HG03045 (cell line): ENCODE data around the gene USP9X.
A peak's percentile ranks its signal among the peaks of the same experiment; 100 is the strongest.
"Not testable (repeated sequence)": the region's sequence is repeated elsewhere in the genome, so short reads cannot be mapped to it uniquely, and the experiment has no call there.

Experiments
- ATAC-seq: cut with Tn5 transposase; IDR thresholded peaks from one replicate; pipeline ENCODE4 v1.9.1; 2021; ENCODE audit warnings: mild to moderate bottlenecking, moderate library complexity; ENCODE audit not compliant: unreplicated experiment

The USP9X gene, protein sequence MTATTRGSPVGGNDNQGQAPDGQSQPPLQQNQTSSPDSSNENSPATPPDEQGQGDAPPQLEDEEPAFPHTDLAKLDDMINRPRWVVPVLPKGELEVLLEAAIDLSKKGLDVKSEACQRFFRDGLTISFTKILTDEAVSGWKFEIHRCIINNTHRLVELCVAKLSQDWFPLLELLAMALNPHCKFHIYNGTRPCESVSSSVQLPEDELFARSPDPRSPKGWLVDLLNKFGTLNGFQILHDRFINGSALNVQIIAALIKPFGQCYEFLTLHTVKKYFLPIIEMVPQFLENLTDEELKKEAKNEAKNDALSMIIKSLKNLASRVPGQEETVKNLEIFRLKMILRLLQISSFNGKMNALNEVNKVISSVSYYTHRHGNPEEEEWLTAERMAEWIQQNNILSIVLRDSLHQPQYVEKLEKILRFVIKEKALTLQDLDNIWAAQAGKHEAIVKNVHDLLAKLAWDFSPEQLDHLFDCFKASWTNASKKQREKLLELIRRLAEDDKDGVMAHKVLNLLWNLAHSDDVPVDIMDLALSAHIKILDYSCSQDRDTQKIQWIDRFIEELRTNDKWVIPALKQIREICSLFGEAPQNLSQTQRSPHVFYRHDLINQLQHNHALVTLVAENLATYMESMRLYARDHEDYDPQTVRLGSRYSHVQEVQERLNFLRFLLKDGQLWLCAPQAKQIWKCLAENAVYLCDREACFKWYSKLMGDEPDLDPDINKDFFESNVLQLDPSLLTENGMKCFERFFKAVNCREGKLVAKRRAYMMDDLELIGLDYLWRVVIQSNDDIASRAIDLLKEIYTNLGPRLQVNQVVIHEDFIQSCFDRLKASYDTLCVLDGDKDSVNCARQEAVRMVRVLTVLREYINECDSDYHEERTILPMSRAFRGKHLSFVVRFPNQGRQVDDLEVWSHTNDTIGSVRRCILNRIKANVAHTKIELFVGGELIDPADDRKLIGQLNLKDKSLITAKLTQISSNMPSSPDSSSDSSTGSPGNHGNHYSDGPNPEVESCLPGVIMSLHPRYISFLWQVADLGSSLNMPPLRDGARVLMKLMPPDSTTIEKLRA (N-terminal part only)

DNA sequence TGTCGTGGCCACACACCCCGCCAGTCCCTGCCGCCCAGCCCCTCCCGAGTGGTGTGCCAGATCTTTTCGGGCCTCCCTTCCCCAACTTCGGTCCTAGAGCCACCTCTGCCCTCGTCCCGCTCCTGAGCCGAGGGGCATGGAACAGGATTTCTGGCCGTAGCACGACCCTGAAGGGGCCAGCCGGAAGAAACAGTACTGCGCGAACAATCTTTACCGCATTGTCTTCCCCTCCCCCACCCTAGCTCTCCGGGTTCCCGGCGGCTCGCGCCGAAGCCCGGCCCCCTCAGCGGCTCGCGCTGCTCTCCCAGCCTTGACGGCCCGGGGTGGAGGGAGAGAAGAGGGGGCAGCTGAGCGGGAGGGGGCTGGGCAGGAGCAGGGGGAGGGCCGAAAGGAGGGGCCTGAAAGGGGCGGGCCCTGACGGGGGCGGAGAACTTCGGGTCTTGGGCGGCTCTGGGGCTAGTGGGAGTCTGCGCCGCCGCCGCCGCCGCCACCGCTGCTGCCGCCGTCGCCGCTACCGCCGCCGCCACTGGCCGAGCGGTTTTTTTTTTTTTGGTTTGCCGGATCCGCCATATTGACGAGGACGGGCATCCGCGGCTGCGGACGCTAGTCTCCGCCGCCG, at the start of gene USP9X:
Gene USP9X, plus strand, starts transcription at position 553 of the 619 bp plus-strand sequence. CDS start 38,184 bp downstream, outside the sequence.
- peak; percentile 56 for ATAC-seq

DNA sequence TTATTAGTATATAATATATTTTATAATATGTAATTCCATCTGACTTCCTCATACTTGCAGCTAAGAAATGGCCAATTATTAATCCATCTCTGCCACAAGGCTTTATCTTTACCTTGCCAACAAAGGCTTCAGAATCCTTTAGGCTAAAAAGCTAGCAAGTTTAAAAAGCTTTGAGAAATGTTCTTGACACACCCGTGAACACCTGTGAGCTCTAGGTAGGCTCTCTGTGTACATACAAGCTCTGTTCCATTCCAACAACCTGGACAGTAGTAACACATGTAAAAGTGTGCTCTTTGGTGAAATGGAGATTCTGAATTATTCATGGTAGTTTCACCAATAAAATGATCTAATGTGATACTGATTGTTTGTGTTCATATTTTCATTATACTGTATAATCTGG, 49.7 kb upstream of the USP9X start:
- no peak for ATAC-seq

DNA sequence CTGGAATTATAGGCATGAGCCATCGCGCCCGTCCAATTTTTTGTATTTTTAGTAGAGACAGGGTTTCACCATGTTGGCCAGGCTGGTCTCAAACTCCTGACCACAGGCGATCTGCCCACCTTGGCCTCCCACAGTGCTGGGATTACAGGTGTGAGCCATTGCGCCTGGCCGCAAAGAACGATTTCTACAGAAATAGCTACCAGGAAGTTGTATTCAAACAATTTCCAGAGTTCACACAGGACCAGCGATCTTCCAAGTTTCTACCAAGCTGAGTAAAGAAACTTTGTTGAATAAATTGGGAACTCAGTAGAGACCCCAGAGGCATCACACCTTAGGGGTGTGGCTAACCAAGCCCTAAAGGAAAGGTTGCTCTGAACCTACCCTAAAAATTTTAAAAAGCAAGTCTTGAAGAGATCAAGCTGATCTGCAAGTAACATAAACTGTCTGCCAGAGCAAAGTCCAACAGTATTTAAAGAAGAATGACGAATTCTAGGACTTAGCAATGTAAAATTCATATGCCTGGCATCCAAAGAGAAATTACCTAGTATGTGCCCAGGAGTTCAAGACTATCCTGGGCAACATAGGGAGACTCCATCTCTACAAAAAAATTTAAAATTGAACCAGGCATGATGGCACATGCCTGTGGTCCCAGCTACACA, 48.4 kb upstream of the USP9X start:
- no peak for ATAC-seq

DNA sequence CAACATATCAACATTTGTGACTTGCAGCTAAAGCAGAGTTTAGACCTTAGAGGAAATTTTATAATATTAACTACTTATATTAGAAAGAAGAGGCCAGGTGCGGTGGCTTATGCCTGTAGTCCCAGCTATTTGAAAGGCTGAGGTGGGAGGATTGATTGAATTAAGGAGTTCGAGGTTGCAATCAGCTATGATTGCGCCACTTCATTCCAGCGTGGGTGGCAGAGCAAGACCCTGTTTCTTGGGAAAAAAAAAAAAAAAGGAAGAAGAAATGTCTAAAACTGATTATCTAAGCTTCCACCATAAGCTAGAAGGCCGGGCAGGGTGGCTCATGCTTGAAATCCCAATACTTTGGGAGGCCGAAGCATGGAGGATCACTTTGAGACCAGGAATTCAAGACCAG, 42.0 kb upstream of the USP9X start:
- no peak for ATAC-seq

DNA sequence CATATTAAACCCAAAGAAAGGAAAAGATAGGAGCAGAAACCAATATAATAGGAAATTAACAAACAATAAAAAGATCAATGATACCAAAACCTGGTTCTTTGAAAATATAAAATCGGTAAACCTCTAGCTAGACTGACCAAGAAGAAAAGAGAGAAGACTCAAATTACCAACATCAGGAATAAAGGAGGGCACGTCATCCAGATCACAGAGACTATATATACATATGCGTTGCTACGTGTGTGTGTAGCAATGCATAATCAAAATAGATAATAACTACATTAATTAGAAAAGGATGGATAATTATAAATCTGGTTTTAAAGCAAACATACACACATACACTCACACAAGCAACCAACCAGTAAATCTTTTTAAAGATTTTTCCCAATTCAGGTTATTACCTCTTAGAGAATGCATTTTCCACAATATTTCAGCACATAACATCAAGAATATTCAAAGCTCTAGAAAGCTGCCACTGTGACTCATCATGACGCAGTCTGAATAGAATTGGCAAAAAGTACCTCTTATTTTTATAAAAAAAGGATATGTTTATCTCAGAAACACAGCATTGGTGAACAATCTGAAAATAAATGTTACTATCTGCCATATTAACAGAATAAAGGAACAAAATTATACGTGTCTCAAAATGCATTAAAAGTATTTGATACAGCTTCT, 41.4 kb upstream of the USP9X start:
- ATAC-seq = no peak

DNA sequence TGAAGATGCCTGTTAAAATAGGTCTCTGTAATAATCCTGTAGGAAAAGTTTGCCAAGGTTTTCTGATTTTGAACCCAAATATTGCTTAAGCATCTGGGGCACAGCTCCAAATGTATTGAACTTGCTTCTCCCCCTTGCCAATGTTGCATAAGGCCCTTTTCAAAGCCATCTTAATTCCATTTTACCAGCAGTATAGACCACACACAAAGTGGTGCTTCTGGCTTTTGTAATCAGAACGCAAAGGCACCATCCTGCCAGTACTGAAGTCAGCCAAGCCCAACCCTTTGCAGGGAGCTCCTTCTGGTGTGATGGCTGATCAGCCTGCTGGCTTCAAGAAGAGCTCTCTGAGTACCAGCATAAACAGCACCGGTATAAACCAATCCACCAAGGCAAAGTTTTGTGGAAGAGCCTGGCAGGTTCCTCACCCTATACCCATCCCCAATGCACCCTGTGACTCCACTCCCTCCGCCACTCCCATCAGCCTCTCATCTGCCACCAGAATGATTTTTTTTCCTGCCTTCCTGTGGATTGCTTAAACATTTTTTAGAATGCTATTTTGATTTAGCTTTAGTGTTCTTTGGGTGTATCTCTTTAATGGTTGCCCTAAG, 39.2 kb upstream of the USP9X start:
- no peak for ATAC-seq

DNA sequence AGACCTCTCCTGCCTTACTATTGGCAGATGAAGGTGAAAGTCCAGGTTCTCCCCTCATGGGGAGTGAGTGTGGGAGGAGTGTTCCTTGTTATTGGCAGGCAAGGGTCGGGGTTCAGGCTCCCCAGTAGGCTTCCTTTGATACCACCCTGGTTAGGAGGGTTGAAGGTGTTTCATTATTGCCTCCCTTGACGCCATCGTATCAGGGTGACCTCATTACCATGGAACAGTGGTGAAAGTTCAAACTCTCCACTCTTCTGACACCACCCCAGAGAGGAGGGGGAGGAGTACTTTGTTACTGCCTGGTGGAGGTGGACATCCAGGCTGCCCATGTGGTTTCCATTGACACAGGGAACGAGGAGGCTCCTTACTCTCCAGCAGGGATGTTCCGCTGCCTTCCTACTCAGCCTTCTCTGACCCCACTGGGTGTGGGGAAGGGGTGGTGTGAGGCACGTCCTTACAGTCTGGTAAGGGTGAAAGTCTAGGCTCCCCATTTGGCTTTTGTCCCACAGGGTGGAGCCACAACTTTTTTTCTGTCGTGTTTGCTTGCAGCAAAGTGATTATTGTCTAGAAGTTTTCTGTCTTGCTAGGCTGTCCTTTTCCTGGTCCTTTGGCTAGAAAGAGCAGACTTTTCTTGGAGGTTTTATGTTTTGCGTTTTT, 37.2 kb upstream of the USP9X start:
- ATAC-seq = no peak

DNA sequence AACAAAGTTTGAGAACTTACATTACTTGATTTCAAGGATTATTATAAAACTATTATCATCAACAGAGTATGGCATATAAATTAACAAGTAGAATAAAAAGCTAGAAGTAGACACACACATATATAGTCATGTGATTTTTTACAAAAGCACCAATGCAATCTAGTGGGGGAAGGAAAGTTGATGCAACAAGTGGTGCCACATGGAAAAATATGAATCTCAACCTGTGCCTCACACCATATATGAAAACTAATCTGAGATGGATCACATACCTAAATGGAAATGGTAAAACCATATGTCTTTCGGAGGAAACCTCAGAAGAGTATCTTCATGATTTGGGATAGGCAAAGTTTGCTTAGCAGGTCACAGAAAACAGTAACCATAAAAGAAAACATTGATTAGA, 34.9 kb upstream of the USP9X start:
- ATAC-seq = no peak

DNA sequence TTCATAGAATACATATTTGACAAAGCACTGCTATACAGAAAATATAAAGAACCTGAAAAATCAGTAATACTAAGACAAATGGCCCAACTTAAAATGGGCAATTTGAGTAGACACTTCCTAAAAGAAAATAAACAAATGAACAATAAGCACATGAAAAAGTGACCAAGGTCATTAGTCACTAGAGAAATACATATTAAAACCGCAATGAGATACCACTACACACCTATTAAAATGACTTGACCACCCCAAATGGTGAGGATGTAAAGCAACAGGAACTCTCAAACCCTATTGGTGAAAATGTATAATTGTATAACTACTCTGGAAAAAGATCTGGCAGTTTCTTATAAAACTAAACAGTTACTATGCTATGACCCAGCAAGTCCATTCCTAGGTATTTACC, 34.0 kb upstream of the USP9X start:
- ATAC-seq = no peak

DNA sequence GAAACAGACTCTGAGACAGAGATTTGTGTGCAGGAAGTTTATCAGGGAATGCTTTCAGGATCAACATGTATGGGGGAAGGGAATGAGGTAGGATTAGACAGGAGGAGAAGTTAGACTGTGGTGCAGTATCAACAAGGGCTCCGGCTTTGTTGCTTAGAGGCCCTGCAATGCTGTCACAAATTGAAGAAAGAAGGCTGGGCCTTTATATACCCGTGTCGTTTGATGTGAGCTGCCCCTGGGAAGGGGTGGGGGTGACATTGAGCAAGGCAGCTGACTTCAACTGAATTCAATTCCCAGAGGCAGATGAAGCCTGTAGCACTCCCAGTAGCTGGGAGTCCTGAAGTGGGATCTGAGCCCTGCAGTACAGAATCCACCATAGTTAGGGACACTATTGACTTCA, 29.5 kb upstream of the USP9X start:
- no peak for ATAC-seq

DNA sequence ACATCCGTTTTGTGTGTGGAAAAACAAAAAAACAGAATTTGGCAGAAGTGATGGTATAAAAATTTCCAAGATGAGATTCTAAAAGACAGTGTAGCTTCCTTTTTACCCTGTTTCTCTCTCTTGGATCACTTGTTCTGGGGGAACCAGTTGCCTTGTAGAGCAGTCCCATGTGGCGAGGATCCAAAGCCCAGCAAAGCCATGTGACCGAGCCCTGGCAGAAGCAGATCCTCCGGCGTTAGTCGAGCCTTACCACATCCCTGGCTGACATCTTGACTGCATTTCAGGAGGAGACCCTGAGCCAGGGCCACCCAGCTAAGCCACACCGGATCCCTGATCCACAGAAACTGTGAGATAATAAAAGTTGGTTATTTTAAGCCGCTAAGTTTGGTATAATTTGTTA, 22.0 kb upstream of the USP9X start:
- ATAC-seq = not testable (repeated sequence)

DNA sequence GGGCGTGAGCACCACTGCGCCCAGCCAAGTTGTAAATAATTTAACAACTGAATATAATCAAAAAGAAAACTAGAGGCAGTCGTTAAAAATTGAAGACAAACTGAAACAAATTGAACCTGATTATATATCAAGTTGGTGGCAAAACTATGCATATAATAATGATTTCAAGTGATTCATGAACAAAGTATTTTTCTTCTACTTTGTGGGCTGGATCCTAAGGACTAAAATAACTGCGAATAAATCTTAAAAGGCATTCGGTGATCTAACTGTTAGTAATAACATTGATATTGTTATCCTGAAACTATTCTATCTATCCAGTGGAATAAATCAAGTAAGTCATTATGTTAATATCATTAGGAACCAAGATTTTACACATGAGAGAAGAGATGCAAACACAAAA, 21.2 kb upstream of the USP9X start:
- no peak for ATAC-seq

DNA sequence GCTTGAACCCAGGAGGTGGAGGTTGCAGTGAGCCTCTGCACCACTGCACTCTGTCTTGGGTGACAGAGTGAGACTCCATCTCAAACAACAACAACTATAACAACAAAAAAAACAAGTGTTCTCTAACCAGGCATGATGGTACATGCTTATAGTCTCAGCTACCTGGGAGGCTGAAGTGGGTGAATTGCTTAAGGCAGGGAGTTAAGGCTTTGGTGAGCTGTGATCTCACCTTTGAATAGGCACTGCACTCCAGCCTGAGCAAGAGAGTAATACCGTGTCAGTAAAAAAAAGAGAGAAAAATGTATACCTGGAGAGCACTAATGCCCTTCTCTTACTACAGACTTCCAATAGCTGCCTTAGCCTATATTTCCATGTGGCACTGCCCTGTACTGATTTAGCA, 18.9 kb upstream of the USP9X start:
- no peak for ATAC-seq

DNA sequence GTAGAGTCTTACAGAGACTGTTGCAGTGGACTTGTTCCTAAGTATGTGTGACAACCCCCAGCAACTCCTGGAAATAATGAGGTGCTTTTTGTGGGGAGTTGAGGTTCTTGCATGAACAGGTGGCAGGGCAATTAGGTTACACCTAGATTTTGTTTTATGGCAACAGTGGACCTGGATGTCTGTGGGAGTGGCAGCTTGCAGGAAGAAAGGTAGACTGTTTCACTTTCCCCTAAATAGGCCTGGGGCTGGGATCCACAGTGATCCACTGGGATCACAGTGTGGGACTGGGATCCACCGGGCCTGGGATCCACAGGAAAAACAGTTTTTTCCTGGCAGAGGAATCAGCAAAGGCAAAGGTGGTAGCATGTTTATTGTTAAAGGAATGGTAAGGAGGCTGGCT, 18.3 kb upstream of the USP9X start:
- ATAC-seq = no peak

DNA sequence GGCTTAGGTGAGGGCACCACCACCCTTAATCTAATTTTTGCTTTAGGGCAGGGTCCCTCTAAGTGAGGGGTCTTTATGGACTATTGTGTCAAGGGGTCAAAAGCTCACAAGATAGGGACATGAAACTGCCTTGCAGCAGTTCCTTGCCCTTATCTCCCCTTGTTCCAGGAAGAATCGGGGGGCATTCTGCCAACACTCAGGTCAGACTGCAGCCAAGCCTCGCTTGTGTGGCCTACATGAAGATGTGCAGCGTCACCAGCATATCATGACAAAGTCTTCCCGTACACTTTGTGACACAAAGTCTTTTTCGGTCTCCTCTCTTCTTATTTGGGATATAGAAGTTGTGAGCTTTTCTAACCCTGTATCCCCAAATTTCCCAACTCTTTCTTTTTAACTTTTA, 17.5 kb upstream of the USP9X start:
- ATAC-seq = no peak

DNA sequence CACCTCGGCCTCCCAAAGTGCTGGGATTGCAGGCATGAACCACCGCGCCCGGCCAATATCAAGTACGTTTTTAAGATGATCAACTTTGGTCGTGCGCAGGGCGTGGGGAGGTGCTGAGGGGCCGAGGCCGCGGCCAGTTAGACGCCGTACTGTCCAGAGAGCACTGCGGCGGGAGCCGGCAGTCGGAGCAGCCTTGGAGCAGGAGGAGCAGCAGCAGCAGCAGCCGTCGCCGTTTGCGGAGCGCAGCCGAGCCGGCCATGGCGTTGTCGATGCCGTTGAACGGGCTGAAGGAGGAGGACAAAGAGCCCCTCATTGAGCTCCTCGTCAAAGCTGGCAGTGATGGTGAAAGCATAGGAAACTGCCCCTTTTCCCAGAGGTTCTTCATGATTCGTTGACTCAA, 8.5 kb upstream of the USP9X start:
- ATAC-seq = no peak

DNA sequence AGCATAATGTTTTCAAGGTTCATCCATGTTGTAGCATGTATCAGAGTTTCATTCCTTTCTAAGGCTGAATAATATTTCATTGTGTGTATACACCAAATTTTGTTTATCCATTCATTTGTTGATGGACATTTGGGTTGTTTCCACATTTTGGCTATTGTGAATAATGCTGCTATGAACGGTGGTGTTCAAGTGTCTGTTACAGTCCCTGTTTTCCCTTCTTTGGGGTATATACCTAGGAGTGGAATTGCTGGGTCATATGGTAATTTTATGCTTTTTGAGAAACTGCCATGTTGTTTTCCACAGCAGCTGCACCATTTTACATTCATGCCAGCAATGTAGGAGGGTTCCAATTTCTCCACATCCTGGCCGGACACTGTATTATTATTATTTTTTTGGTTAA, 3.4 kb upstream of the USP9X start:
- ATAC-seq = no peak

DNA sequence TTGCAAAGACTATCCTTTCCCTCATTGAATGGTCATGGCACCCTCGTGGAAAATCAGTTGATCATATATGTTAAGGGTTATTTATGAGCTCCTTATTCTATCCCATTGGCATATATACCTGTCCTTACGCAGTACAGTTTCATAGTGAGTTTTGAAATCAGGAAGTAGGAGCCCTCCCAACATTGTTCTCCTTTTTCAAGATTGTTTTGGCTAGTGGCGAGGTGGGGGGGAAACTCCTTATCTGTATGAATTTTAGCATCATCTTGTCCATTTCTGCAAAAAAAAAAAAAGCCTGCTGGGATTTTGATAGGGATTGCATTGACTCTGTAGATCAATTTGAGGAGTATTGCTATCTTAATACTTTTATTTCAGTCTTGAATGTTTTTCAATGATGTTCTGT, 2.5 kb upstream of the USP9X start:
- ATAC-seq = no peak
